GM12891 (cell line): ENCODE data around the gene SELENOT.

Experiments used
- POLR2A ChIP-seq: IDR thresholded peaks from 2 replicates; pipeline ENCODE4 v1.6.1; 2011; ENCODE audit warnings: low read depth, low read length, control low read depth
- SPI1 ChIP-seq: IDR thresholded peaks from 2 replicates; pipeline ENCODE4 v1.6.1; 2011; ENCODE audit warnings: low read depth, low read length, control low read depth

DNA sequence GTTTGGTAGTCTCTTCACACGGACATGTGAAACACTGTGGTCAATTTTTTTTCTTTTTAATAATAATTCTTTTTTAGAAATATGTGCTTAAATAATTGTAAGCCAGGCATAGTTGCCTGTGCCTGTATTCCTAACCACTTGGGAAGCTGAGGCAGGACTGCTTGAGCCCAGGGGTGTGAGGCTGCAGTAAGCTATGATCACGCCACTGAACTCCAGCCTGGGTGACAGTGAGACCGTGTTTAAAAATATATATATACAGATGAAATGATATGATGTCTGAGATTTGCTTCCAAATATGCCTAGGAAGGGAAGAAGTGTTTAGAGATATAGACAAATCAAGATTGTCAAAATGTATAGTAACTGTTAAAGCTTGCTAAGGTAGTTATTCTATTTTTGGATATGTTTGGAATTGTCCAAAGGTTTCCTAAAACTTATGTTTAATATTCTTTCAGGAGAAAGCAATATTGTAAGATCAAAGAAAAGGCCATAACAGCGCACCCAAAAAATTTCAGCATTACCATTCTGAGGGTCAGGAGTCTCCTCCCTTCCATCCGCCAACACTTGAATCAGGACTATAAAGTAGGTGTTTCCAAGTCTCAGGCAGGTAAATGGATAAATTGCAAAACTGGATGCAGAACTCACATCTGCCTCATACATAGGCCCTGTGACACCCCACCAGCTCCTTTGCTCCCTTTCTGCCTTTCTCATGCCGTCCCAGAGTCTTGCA is 532 bp upstream of the SELENOT start:
- no peak for TF ChIP-seq POLR2A
- no peak for TF ChIP-seq SPI1
